NCI-H128 (cell line): ENCODE measurements around the gene KCNAB3.

Experiments used
- DNase-seq: peaks from one replicate; lab custom pipeline; 2025; ENCODE audit not compliant: unreplicated experiment; lab: John Stamatoyannopoulos, UW

KCNAB3 gene

GRCh38 chr17:7903154-7904103 lies 26.2 kb downstream of the KCNAB3 start:
- DNase-seq, result no peak

GRCh38 chr17:7897773-7898172 lies 31.9 kb downstream of the KCNAB3 start:
- no peak for DNase-seq

GRCh38 chr17:7897090-7897489 lies 32.6 kb downstream of the KCNAB3 start:
- no peak for DNase-seq

GRCh38 chr17:7894866-7895265 lies 34.8 kb downstream of the KCNAB3 start:
- no peak for DNase-seq

GRCh38 chr17:7894226-7894625 lies 35.4 kb downstream of the KCNAB3 start:
- DNase-seq, result no peak

- DNase-seq, result no peak
These were observed 36.3 kb downstream of the KCNAB3 start for GRCh38 chr17:7893187-7893880.

GRCh38 chr17:7889166-7889955 lies 40.3 kb downstream of the KCNAB3 start:
- DNase-seq, result peak; percentile 66

GRCh38 chr17:7888184-7888920 lies 41.3 kb downstream of the KCNAB3 start, which contains the start of gene CHD3:
Gene CHD3 (plus strand): TSS chr17:7888789. CDS start chr17:7889001, 212 bp downstream.
- no peak for DNase-seq

- DNase-seq, result peak; percentile 81
These were observed 42.0 kb downstream of the KCNAB3 start for GRCh38 chr17:7887482-7888183.

GRCh38 chr17:7887038-7887481 lies 42.6 kb downstream of the KCNAB3 start:
- no peak for DNase-seq

- DNase-seq, result no peak
These were observed 43.2 kb downstream of the KCNAB3 start for GRCh38 chr17:7886227-7887037.

- peak; percentile 55 for DNase-seq
These were observed 44.1 kb downstream of the KCNAB3 start for GRCh38 chr17:7885367-7886226.

- no peak for DNase-seq
These were observed 44.9 kb downstream of the KCNAB3 start for GRCh38 chr17:7884581-7885366.

GRCh38 chr17:7883781-7884386 lies 45.8 kb downstream of the KCNAB3 start:
- no peak for DNase-seq

- no peak for DNase-seq
These were observed 47.0 kb downstream of the KCNAB3 start for GRCh38 chr17:7882629-7883028.

GRCh38 chr17:7882068-7882467 lies 47.6 kb downstream of the KCNAB3 start:
- no peak for DNase-seq
